NCI-H345 treated with DMSO at 0.1 percent for 48 hours (cell line): ENCODE data around the gene PANK1.

Experiments
- DNase-seq: peaks from one replicate; lab custom pipeline; 2025; ENCODE audit not compliant: unreplicated experiment; lab: John Stamatoyannopoulos, UW

PANK1 gene

DNA sequence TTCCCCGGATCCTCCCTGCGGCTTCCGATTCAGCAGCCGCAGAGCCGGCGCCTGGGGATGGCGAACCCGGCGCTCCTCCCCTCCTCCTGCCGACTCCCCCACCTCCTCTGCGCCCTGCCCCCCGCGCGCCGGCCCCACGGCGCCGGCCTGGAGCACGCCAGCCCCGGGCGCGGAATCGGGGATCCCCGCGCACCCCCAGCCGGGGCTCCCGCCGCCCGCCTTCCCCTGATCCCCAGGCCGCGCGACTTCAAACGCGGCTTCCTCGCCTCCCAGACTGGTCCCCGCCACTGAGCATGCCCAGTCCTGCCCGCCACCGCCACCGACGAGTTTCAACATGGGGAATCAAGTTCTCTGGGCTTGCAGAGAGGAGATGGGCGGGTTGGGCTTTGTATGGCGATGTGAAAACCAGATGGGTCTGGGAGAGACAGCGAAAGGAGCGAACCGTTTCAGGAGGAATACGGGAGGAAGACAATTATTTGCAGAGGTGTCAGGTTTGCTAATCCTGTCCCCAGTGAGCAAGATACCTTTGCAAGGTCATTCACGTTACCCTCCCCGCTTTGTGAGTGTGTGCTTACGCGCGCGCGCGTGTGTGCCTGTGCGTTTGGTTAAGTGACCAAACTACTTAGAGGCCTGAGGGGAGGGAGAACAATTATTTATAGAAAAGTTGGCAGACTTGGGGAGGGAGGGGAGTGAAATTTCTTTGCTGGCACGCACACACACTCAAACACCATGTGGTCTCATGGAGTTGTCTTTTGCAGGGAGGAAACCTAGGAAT, at the start of gene PANK1:
Gene PANK1 (minus strand): TSS at position 276 of the 775 bp plus-strand sequence. CDS start 351 bp downstream, outside the sequence.
- DNase-seq: peak; percentile 39

DNA sequence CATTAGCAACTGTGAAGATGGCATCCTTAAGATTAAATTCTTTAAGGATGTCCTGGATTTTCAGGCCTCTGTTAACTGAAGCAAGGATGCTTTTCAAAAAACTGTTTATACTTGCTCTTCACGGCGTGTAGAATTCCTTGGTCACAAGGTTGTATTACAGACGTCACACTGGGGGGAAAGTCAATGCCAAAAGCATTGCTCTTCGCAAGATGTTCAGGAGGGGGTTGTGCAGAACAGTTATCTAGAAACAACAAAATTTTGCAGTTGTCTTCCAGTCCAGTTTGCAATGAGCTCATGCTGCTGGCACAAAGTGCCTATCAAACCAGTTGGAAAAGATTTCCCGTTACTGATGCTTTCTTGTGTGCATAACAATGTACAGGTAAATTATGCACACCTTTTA, 48.1 kb upstream of the PANK1 start:
- DNase-seq: no peak

DNA sequence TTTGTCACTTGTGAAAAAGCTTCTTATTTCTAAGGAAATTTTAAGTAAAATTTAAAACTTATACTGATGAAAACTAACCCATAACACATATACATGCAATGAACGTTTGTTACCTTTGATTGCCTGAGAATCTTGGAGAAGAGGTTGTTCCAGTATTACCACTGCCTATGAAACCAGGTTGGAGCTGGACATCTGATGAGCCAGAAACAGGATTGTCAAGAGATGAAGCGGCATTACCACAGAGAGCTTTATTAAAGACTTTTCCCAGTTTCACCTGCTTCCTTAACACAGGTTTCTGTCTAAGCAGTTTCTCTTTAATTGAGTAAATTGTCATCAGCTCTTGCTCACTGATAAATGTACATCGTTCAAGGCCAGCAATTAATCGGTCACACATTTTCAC, 47.4 kb upstream of the PANK1 start:
- DNase-seq: no peak

DNA sequence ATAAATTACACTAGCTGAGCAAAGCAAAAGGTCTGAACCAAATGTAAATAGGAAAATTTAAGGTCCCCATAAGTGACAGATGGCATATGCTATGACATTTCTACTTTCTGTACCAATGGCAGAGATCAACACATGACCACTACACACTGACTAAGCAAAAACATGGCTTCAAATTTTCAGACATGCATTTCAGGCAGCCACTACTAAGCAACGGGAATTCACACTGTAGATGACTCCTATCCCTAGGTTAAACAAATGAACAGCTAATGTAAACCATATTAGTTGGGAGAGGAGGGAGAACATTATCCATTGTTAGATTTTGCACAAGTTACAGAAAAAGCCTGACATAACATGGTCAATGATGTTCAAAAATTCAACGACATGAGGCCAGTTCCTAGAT, 45.0 kb upstream of the PANK1 start:
- no peak for DNase-seq

DNA sequence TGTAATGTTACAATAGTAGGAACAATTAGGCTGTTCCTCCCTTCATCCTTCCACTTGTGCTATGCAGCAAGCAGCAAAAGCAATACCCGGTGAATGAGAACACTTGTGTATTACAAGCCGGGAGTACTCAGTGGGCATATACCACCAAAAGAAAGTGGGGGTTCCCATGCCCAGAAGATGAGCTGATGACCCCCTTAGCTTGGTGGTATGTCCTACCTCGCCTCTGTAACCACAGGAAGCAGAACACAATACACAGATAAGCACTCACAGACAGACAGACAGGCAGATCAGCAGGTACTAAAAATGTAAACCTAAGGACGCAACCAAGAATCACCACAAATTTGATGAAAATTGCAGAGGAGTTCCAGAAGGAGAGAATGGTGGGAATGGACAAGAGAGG, 40.9 kb upstream of the PANK1 start:
- DNase-seq: no peak

DNA sequence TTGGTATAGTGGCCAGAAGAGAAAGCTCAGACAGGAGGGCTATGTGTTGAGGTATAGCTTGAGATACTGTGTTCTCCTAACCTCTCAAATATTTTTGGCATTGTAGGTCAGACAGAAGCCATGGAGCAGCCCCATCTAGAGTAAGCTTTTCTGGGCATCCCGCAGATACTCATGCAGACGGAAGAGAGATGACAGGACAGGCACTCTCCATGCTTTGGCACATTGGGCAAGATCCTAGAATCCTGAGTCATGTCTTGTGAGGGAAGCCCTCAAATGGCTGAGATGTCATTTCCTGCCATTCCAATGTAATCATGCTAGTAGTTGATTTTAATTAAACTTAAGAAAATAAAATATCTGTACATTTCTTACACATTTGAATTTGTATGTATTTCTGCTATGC, 39.6 kb upstream of the PANK1 start:
- no peak for DNase-seq

DNA sequence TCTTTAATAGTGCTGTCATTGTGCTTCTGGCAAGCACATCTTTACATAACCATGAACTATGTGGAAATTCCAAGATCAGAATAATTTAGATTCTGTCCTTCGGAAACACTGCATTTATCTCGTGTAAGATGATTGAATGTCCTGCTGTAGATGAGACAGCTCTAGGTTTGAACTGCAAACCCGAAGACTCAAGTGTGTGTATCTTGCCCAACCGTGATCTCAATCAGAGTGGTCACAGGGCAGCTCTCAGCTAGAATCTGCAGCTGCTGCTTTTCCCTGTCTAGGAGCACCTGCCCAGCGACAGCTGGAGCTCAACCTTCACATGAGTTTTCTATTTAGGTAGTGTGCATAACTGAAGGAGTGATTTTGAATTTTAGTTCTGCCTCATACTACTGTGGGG, 38.8 kb upstream of the PANK1 start:
- DNase-seq: no peak

DNA sequence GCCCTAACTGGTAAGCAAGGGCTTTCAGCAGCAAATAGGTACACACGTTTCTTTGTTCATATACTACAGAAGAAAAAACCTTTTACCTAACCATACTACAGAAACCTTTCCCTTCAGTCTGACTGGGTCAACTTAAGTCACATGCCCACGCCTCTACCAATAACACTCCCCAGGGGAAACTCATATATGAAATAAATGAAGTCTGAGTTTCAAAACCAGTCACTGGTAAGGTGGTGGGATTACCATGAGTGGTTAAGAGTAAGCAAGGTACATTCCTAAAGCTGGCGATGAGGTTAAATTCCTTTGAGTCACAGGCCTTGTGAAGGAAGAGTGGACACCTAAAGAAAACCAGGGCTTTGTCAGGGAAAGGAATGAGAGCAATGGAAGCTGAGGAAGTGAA, 34.9 kb upstream of the PANK1 start:
- no peak for DNase-seq

DNA sequence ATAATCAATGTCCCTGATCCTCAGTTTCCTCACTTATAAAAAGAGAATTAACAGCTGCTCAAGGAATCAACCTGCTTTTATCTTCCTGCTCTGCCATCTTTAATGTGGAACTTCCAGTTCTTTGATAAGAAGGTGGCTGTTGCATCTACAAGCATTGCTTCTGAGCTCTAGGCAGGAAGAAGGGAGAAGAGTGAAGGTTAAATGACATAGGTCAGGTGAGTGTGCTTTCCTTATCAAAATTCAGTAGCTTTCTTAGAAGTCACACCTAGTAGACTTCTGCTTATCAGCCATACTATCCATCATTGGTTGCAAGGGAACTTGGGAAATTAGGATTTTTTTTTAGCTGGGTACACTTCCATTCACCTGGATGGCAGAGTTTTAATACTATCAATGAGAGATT, 32.3 kb upstream of the PANK1 start:
- no peak for DNase-seq

DNA sequence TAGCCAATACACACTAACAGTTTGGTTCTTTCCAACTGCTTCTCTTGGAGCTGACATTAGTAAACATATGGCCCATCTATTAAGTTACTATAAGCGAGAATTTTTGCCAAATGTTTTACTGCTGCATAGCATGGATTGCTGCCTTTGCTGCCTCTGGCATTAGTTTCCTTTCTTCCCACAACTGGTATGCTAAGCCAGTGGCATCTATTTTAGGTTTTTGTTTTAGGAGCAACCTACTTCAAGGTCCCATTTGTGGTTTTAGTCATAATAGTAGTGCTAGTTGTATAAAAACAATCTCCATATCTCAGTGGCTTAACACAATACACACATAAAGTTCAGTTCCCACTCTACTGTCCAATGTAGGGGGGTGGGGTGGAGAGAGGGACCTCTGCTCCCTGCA, 25.9 kb upstream of the PANK1 start:
- no peak for DNase-seq

DNA sequence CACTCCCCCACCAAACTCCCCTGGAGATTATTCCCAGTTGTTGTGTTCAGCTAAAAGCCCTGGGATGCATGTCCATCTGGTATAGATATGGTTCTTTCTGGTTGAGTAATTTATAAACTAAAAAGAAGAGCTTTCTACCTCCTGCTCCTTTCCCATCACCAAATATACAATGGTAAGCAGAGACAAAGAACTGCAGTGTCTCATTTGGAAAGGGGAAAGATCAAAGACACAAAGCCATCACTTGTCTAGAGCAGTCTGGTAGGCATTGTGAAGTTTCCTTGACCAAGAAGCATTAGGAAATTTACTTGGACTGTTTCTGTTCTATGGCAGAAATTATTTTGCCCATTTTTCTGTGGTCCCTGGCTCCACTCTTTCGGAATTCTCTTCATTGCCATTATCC, 24.9 kb upstream of the PANK1 start:
- DNase-seq: no peak

DNA sequence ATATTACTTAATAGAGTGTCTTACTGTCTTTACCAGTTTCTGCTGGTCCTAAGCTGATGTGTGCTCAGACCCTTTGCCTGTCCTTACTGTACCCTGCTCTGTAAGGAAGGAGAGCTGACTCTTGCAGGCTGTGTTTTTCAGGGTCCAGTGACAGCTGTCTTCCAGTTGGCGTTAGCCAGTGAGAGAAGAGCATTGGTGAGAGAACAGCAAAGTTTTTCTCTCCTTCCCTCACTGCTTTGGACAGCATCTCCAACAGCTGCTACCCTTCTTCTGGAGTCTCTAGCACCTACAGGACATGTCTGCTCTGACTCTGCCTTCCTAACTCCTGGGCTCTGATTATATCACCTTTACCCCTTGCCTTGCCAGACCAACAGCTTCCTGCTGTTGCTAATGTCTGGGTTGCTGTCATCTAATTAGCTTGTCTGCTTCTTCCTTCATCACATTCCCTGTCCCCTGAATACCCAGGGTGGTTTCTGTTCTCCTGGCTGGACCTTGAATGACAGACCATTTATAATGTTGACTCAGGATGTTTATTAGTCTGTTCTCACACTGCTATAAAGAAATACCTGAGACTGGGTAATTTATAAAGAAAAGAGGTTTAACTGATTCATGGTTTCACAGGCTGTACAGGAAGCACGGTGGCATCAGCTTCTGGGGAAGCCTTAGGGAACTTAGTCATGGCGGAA, 23.5 kb upstream of the PANK1 start:
- no peak for DNase-seq

DNA sequence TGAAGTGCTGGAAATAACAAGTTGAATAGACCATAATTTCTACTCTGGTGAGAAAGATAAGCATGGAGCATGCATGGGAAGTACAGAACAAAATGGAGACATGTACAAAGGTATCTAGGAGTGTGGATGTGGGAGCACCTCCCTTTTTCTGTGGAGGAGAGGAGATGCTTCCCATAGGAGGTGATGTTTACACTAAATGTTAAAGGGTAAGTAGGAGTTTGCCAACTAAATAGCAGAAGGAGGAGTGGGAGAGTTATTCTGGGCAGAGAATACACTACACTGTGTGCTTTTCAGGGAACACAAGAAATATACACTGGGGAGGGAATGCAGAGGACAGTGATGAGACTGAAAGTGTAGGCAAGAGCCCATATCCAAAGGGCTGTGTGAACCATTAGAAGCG, 21.1 kb upstream of the PANK1 start:
- no peak for DNase-seq

DNA sequence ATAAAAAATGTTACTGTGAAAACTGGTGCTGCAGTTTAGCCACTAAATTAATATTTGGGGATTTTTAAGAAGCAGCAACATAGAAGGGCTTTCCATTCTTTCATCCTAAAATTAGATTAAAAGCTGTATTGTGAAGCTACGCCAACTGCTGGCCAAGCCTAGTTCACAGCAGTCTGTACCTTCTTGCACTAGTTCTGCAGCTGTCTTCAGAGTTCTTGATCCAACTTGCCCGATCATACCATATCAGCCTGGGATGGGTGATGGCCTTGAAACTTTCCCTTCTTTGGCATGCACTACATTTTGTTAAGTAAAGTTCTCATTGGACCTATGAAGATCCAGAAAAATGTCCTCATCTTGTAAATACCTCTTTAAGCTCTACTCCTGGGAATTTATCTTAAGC, 20.3 kb upstream of the PANK1 start:
- DNase-seq: no peak

DNA sequence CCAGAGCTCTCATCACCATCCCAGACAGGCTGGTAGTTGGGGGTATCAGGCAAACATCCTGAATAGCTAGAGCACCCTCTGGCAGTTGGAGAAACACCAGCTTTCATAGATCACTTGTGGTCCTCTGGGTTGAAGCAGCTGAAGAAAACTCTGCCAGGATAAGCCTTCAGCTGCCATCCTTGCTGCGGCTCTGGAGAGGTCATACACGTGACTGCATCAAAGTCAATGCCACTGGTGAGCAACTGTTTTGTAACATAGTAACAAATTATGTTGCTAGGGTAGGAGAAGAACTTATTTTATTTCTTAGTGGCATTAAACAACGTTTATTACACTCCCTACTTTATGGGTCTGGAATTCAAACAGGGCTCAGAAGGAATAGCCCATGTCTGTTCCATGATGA, 19.2 kb upstream of the PANK1 start:
- no peak for DNase-seq

DNA sequence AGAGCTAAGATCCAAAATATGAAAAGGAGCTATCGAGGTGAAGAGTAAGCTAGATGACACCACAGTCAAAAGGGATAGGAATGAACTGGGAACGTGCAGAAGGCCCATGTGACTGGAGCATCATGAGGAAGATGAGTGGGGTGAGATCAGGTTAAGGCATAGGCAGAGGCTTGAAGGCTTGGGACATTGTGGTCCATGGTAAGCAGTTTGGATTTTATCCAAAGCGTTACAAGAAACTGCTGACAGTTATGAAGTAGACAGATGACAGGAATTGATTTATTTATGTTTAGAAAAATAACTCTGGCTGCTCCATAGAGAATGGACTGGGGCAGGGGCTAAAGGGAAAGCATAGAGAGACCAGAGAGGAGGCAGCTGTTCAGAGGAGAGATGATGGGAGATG, 18.1 kb upstream of the PANK1 start:
- no peak for DNase-seq

DNA sequence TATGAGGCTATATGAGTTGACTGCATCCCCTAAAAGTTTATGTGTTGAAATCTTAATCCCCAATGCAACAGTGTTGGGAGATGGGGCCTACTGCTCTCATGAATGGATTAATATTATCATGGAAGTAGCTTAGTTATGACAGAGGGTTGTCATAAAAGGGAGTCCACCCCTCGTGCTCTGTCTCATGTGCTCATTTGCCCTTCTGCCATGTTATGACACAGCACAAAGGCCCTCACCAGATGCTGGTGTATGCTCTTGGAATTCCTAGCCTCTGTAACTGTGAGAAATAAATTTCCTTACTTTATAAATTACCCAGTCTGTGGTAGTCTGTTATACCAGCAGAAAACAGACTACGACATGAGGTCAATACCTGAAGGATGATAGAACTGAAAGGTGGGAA, 17.6 kb upstream of the PANK1 start:
- no peak for DNase-seq

DNA sequence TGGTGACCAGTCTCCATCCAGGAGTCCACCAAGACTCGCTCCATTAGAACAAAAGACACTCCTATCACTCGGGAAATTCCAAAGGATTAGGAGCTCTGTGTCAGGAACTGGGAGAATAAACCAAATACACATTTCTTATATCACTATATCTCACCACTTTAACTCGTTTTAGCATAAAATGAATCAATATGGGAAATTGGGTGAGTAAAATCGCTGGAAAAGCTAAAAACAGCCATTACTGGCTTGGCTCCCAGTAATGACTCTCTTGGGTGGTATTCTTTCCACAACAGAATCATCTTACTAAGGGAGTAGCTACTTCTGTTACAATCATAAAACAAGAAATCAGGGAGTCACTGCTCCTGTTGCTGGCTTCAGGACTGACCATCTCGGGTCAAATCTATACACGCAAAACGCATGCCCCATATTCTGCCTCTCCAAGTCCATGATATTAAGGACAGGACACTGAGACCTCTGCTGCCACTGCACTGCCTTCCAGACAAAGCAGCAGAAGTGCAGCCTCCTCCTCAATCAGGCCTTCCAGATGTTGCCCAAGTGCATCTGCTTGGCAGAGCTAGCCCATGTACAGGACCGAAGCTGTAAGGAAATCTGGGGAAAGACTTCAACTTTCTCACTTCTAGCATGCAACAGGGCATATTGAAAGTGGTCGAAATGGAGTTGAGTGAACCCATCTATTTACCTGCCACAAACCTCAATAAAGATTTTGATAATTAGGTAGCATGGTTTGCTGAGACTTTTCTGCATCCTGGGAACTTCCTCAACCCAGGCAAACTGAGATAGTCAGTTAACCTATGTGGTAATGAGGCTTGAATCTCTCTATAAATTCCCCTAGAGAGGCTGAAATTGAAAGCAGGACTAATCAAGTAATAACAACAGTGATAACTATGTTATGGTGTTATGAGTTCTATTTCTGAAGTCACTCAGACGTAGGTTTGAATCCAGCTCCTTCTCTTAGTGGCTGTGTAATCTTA, 14.4 kb upstream of the PANK1 start:
- no peak for DNase-seq

DNA sequence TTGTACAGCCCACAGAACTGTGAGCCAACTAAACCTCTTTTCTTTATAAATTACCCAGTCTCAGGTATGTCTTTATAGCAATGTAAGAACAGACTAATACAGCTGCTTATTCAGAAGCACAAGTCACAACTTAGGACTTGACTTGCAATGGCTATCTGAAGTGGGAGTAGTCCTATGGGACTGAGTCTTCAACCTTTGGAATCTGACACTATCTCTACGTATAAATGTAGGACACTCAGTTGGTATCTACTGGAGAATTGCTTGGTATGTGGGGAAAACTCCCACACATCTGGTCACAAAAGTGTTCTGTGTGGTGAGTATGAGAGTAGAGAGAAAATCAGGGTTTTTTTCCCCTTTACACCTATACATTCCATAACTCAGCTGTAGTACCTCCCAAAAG, 12.3 kb upstream of the PANK1 start:
- no peak for DNase-seq

DNA sequence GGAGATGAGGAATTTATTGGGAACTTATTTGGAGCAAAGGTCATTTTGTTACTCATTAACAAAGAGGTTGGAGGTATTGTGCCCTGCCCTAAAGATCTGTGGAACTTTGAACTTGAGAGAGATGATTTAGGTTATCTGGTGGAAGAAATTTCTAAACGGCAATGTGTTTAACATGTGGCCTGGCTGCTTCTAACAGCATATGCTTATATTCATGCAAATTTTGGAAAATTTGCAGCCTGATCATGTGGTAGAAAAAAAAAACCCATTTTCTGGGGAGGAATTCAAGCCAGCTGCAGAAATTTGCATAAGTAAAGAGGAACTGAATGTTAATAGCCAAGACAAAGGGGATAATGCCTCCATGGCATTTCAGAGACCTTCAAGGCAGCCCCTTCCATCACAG, 10.7 kb upstream of the PANK1 start:
- DNase-seq: no peak

DNA sequence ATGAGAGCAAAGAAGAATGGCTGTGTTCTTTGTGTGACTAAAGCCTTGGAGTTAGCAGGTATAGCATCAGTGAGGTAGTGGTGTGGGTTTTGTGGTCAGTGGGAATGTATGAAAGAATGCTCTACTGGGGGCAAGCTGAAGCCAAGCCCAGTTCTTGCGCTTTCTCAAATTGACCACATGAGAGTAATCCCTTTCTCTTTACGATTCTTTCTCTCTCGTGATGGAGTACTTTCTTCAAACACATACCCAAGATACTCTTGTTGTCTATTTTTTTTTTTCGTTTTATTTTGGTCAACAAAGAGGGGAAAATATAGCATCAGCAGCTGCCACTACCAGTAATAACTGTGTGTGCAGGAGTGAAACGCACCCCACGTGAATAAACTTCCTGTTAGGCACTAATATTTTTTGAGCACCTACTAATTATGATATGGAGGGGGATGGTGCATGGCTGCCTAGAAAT, 8.4 kb upstream of the PANK1 start:
- DNase-seq: no peak
